Neural crest cell (in vitro differentiated cells): ENCODE data around the gene LONRF2. TPM values are rescaled to one million over a fixed set of nuclear protein-coding genes. Genes with fewer than 3 reads are reported as not detected.
A peak's percentile ranks its signal among the peaks of the same experiment; 100 is the strongest.

Experiments used
- DNase-seq: peaks from one replicate; pipeline ENCODE4 v3.0.0; 2021; ENCODE audit warnings: low read depth, mixed read lengths, low spot score
- H3K27ac Mint-ChIP-seq: one replicate; pipeline ENCODE4 v1.8.0; 2021; ENCODE audit warnings: mild to moderate bottlenecking, mixed read lengths; ENCODE audit not compliant: unreplicated experiment
- H3K27me3 Mint-ChIP-seq: 2 replicates; pipeline ENCODE4 v1.8.0; 2021; ENCODE audit warnings: low read depth, mild to moderate bottlenecking, mixed read lengths
- H3K36me3 Mint-ChIP-seq: 2 replicates; pipeline ENCODE4 v1.8.0; 2021; ENCODE audit warnings: low read depth, mild to moderate bottlenecking, mixed read lengths
- H3K4me1 Mint-ChIP-seq: 2 replicates; pipeline ENCODE4 v1.8.0; 2021; ENCODE audit warnings: mixed read lengths
- H3K4me3 Mint-ChIP-seq: one replicate; pipeline ENCODE4 v1.8.0; 2021; ENCODE audit warnings: mild to moderate bottlenecking, mixed read lengths
- H3K9me3 Mint-ChIP-seq: 2 replicates; pipeline ENCODE4 v1.8.0; 2021; ENCODE audit warnings: mixed read lengths
- total RNA-seq: library from RNA; stranded (reverse); gene quantifications from 2 replicates; pipeline ENCODE4 v1.2.1, GENCODE V29; 2021
- TF ChIP-seq, protein P1 (sequence below): fragments of 200-600 bp; sonication (generic); conservative IDR thresholded peaks from 2 replicates; pipeline ENCODE4 v1.5.0; 2021; ENCODE audit warnings: antibody characterized with exemption, mild to moderate bottlenecking

Gene LONRF2
- total RNA-seq, 1 donor from 2014 or later, result 5.2 TPM

DNA sequence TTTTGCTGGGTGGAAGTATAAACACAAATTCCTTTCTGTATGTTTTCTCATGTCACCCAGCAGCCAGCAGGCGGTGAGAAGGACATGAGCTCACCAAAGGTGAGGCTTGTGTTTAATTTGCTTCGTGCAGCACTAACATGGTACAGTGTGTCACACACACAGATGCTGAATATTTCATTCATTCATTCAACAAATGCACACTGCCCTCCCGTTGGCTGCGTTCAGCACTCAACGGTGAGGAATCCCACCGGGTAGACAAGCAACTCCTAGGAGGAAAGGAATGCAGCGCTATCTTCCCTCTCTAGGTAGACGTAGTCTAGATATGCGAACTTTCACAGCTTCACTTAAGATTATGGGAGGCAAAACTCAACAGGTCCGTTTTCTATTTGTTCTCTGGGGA lies 85.1 kb downstream of the LONRF2 start:
- Mint-ChIP-seq H3K27me3 (peaks cover 4% of the 10 kb centered on the region), H3K4me1 (peaks cover 34% of the 10 kb centered on the region), H3K27ac (no peak overlapping the region), H3K4me3 (no peak overlapping the region), H3K9me3 (no peaks in the 10 kb centered on the region), H3K36me3 (no peaks in the 10 kb centered on the region)
- TF ChIP-seq, protein P1, sequence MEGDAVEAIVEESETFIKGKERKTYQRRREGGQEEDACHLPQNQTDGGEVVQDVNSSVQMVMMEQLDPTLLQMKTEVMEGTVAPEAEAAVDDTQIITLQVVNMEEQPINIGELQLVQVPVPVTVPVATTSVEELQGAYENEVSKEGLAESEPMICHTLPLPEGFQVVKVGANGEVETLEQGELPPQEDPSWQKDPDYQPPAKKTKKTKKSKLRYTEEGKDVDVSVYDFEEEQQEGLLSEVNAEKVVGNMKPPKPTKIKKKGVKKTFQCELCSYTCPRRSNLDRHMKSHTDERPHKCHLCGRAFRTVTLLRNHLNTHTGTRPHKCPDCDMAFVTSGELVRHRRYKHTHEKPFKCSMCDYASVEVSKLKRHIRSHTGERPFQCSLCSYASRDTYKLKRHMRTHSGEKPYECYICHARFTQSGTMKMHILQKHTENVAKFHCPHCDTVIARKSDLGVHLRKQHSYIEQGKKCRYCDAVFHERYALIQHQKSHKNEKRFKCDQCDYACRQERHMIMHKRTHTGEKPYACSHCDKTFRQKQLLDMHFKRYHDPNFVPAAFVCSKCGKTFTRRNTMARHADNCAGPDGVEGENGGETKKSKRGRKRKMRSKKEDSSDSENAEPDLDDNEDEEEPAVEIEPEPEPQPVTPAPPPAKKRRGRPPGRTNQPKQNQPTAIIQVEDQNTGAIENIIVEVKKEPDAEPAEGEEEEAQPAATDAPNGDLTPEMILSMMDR, result peak; percentile 23
- DNase-seq, result no peak

DNA sequence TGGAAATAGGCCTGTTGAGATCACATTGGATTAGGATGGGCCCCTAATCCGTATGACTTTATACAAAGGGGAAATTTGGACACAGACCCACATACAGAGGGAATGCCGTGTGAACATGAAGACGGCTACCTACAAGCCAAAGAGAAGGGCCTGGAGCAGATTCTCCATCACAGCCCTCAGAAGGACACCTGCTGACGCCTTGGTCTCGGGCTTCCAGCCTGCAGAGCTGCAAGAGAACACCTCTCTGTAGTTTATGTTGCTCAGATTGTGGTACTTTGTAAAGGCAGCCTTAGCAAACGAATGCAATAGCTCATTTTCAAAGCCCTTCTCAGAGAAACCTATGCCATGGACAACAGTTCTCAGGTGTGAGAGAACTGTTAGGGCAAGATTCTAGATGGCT lies 86.1 kb downstream of the LONRF2 start:
- DNase-seq, result no peak
- Mint-ChIP-seq H3K27ac (no peak overlapping the region), H3K9me3 (no peaks in the 10 kb centered on the region), H3K4me3 (no peak overlapping the region), H3K27me3 (peaks cover 4% of the 10 kb centered on the region), H3K36me3 (no peaks in the 10 kb centered on the region), H3K4me1 (peaks cover 34% of the 10 kb centered on the region)
- TF ChIP-seq, protein P1, result no peak

DNA sequence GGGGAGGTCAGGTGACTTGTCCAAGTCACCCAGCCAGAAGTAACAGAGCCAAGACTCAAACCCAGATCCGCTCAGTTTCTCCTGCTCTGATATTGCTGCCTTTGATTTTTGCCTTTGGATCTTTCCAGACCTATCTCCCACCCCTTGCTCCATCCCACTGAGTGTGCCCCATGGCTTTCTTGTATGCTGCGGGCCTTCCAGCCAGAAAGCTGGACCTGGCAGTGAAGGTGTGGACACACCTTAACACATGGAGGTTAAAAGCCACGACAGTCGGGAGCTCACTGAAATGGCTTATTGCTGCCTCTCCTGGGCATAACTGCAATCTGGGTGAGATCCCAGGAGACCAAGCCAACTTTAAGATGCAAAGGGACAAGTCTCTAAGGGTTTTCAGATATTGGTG lies 86.7 kb downstream of the LONRF2 start:
- Mint-ChIP-seq H3K27ac (peak overlapping the region; percentile 74), H3K27me3 (peaks cover under 1% of the 10 kb centered on the region), H3K4me3 (no peak overlapping the region), H3K36me3 (no peaks in the 10 kb centered on the region), H3K4me1 (peaks cover 31% of the 10 kb centered on the region), H3K9me3 (no peaks in the 10 kb centered on the region)
- DNase-seq, result no peak
- TF ChIP-seq, protein P1, result no peak

DNA sequence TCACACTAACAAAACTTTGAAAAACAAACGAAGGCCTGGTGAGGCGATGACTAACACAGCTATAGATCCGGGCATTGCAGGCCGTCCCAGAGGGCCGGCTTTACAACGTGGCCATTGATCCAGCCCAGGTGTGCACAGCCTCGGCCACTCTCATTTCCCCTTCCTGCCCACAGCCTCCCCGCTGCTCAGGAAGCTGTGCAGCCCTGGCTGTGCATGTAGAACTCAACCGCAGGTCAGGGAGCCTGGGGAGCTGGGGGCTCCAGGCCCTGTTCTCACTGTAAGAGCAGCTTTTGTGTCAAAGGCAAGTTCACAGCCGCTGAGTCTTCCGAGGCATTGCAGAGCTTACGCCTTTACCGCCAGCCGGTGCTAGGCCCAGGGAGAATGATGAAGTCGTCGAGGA lies 87.2 kb downstream of the LONRF2 start:
- Mint-ChIP-seq H3K27me3 (no peaks in the 10 kb centered on the region), H3K4me1 (peaks cover 30% of the 10 kb centered on the region), H3K4me3 (no peak overlapping the region), H3K9me3 (no peaks in the 10 kb centered on the region), H3K36me3 (no peaks in the 10 kb centered on the region), H3K27ac (no peak overlapping the region)
- TF ChIP-seq, protein P1, result no peak
- DNase-seq, result no peak

DNA sequence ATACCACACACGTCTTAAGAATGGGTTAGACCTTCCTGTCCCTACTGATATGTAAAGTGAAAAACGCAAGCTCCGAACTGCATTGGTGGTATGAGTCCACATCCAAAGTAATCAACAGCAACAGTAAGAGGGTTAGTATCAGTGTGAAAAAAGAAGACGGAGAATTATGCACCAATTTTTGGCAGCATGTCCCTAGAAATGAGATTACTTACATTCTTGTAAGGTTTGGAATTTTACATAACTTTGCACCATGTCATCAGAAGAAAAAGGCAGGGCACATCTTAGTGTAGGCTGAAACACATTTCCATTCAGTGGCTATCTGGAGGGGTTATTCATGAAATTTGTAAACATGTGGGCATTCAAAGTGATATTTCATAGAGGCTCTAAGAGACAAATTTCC lies 88.2 kb downstream of the LONRF2 start:
- TF ChIP-seq, protein P1, result no peak
- H3K4me1 Mint-ChIP-seq, result peaks cover 27% of the 10 kb centered on the region
- no peak overlapping the region for H3K4me3 Mint-ChIP-seq
- H3K36me3 Mint-ChIP-seq, result no peaks in the 10 kb centered on the region
- no peaks in the 10 kb centered on the region for H3K27me3 Mint-ChIP-seq
- no peak overlapping the region for H3K27ac Mint-ChIP-seq
- no peak for DNase-seq
- H3K9me3 Mint-ChIP-seq, result no peaks in the 10 kb centered on the region

DNA sequence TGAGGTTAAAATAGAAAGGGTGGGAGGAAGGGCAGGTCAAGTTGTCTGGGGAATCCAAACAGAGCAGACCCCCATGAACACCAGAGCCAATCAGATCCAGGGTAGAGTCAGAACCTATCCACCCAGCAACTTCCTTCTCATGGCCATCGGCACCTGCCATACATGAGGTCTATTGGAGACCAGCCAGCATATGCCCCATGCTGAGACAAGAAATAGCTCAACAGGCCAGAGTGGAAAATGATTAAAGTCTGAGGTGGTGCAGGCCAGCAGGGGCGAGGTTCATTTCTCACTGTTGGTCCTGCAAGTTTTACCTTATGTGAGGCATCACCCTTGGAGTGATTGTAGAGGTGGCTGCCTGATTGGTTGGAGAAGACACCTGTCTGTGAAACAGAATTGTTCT lies 89.2 kb downstream of the LONRF2 start:
- no peak for DNase-seq
- H3K27ac Mint-ChIP-seq, result no peak overlapping the region
- H3K9me3 Mint-ChIP-seq, result no peaks in the 10 kb centered on the region
- no peaks in the 10 kb centered on the region for H3K27me3 Mint-ChIP-seq
- H3K4me1 Mint-ChIP-seq, result peaks cover 20% of the 10 kb centered on the region
- H3K4me3 Mint-ChIP-seq, result no peak overlapping the region
- H3K36me3 Mint-ChIP-seq, result no peaks in the 10 kb centered on the region
- TF ChIP-seq, protein P1, result no peak
